ENCODE measurements around the gene CEP43.

The CEP43 gene

GRCh38 chr6:167034056-167034455 is 34.9 kb downstream of the CEP43 start:
- Histone ChIP-seq H3K4me3 (ENCODE audit: low read depth, low read length, poor library complexity, severe bottlenecking) (no peak overlapping the region), H3K79me2 (ENCODE audit: insufficient read depth, low read length) (no peaks in the 10 kb centered on the region), H3K4me2 (ENCODE audit: low read length) (no peak overlapping the region), H4K20me1 (ENCODE audit: insufficient read depth, low read length) (no peaks in the 10 kb centered on the region), H3K27ac (ENCODE audit: low read depth, low read length, poor library complexity, severe bottlenecking) (no peak overlapping the region), H3K9ac (ENCODE audit: low read length) (no peak overlapping the region), H3K27me3 (ENCODE audit: insufficient read depth, low read length) (no peaks in the 10 kb centered on the region), H2AFZ (ENCODE audit: low read length) (no peak overlapping the region), H3K9me3 (ENCODE audit: low read length) (no peaks in the 10 kb centered on the region), H3F3A (ENCODE audit: insufficient read depth, low read length) (no peaks in the 10 kb centered on the region), H3K36me3 (ENCODE audit: insufficient read depth, low read length) (peaks cover 77% of the 10 kb centered on the region), H3K9me2 (ENCODE audit: low read depth, low read length) (no peaks in the 10 kb centered on the region), H3K4me1 (ENCODE audit: insufficient read depth, low read length, severe bottlenecking) (no peaks in the 10 kb centered on the region)
- TF ChIP-seq EZH2 (IDR thresholded peaks at IDR 0.05; ENCODE audit: borderline replicate concordance, low read length) = no peak
- TF ChIP-seq, protein P1, sequence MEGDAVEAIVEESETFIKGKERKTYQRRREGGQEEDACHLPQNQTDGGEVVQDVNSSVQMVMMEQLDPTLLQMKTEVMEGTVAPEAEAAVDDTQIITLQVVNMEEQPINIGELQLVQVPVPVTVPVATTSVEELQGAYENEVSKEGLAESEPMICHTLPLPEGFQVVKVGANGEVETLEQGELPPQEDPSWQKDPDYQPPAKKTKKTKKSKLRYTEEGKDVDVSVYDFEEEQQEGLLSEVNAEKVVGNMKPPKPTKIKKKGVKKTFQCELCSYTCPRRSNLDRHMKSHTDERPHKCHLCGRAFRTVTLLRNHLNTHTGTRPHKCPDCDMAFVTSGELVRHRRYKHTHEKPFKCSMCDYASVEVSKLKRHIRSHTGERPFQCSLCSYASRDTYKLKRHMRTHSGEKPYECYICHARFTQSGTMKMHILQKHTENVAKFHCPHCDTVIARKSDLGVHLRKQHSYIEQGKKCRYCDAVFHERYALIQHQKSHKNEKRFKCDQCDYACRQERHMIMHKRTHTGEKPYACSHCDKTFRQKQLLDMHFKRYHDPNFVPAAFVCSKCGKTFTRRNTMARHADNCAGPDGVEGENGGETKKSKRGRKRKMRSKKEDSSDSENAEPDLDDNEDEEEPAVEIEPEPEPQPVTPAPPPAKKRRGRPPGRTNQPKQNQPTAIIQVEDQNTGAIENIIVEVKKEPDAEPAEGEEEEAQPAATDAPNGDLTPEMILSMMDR (IDR thresholded peaks at IDR 0.05; ENCODE audit: low read length) = no peak

DNA sequence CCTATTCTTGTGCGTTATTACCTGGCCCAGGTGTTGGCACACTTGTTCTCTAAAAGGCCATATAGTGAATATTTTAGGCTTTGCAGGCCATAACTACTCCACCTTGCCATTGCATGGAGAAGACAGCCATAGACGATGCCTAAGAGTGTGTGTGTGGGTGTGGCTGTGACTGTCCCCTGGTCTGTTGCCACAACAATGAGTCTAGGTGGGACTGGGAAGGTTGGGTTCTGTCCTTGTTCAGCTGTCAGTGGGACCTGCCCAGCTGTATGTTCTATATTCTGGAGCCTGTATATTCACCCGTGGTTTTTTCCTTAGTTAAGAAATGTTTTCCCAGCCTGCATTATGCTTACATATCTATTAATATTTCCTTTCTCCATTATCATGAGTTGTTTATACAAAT is 38.6 kb downstream of the CEP43 start:
- H3K36me3 ChIP-seq (ENCODE audit: insufficient read depth, low read length) = peaks cover 69% of the 10 kb centered on the region
- no peaks in the 10 kb centered on the region for H3K79me2 ChIP-seq (ENCODE audit: insufficient read depth, low read length)
- TF ChIP-seq, protein P1 (IDR thresholded peaks at IDR 0.05; ENCODE audit: low read length) = no peak
- TF ChIP-seq EZH2 (IDR thresholded peaks at IDR 0.05; ENCODE audit: borderline replicate concordance, low read length) = no peak
- H3K4me2 ChIP-seq (ENCODE audit: low read length) = no peak overlapping the region
- no peak overlapping the region for H3K4me3 ChIP-seq (ENCODE audit: low read depth, low read length, poor library complexity, severe bottlenecking)
- H3K9ac ChIP-seq (ENCODE audit: low read length) = no peak overlapping the region
- no peaks in the 10 kb centered on the region for H3K27me3 ChIP-seq (ENCODE audit: insufficient read depth, low read length)
- H3K9me3 ChIP-seq (ENCODE audit: low read length) = no peaks in the 10 kb centered on the region
- H3K4me1 ChIP-seq (ENCODE audit: insufficient read depth, low read length, severe bottlenecking) = peaks cover 16% of the 10 kb centered on the region
- no peaks in the 10 kb centered on the region for H3K9me2 ChIP-seq (ENCODE audit: low read depth, low read length)
- no peak overlapping the region for H2AFZ ChIP-seq (ENCODE audit: low read length)
- no peak overlapping the region for H3K27ac ChIP-seq (ENCODE audit: low read depth, low read length, poor library complexity, severe bottlenecking)
- H4K20me1 ChIP-seq (ENCODE audit: insufficient read depth, low read length) = no peaks in the 10 kb centered on the region
- H3F3A ChIP-seq (ENCODE audit: insufficient read depth, low read length) = no peaks in the 10 kb centered on the region

DNA sequence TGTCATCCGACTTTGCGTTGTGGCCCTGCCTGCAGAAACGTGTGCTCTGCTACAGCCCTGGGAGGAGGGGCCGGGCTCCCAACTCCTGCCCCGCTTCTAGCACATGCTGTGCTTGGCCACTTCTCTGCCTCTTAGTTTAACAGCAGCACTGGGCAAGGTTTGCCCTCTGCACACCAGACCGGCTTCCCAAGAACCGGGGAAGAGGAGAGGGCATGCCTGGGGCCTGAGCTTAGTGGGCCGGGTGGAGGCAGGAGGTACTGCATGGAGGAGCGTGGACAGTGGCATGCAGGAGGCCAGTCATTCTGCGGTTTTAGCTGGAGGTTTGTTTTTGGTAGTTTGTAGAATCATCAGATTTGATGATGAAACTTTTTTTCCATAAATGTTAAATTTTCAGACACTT is 45.5 kb downstream of the CEP43 start:
- Histone ChIP-seq H3K9me2 (ENCODE audit: low read depth, low read length) (no peaks in the 10 kb centered on the region), H3F3A (ENCODE audit: insufficient read depth, low read length) (peaks cover 7% of the 10 kb centered on the region; the same call in 1 of the 2 replicates), H2AFZ (ENCODE audit: low read length) (no peak overlapping the region), H3K27ac (ENCODE audit: low read depth, low read length, poor library complexity, severe bottlenecking) (no peak overlapping the region), H3K27me3 (ENCODE audit: insufficient read depth, low read length) (no peaks in the 10 kb centered on the region), H3K4me2 (ENCODE audit: low read length) (no peak overlapping the region), H3K79me2 (ENCODE audit: insufficient read depth, low read length) (no peaks in the 10 kb centered on the region), H3K36me3 (ENCODE audit: insufficient read depth, low read length) (peaks cover 13% of the 10 kb centered on the region; the same call in 1 of the 2 replicates), H3K4me3 (ENCODE audit: low read depth, low read length, poor library complexity, severe bottlenecking) (no peak overlapping the region), H3K4me1 (ENCODE audit: insufficient read depth, low read length, severe bottlenecking) (peaks cover 53% of the 10 kb centered on the region), H4K20me1 (ENCODE audit: insufficient read depth, low read length) (no peaks in the 10 kb centered on the region), H3K9ac (ENCODE audit: low read length) (no peak overlapping the region), H3K9me3 (ENCODE audit: low read length) (no peaks in the 10 kb centered on the region)
- TF ChIP-seq, protein P1 (IDR thresholded peaks at IDR 0.05; ENCODE audit: low read length) = no peak
- TF ChIP-seq EZH2 (IDR thresholded peaks at IDR 0.05; ENCODE audit: borderline replicate concordance, low read length) = no peak

Data from OCI-LY1 (cell line).